Measurements from ENCODE around the gene DNAAF1.

The DNAAF1 gene

DNA sequence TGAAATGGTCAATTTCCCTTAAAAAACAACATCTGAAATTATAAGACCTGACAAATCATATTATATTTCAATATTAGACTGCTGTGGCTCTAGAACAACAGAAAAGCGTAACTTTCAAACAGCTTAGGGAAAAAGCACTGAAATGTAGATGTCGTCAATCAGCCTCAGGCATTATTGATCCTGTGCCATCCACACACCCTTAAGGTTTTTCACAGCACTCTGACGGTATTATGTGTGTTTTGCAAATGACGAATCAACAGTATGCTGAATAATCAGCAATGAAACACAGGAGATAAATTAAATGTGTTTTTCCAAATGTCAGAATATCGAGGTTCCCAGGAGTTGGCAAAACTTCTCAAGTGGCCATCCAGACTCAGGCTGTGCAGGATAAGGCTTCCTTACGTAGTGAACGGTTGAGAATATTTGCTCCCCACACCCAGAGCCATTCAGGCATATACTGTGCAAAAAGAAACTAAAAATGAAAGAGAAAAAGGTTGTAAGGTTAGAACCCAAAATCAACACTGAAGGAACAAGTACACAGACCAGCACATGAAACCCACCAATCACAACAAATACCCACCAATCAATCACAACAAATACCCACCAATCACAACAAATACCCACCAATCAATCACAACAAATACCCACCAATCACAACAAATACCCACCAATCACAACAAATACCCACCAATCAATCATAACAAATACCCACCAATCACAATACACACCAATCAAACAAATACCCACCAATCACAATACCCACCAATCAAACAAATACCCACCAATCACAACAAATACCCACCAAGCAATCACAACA is 20.6 kb upstream of the DNAAF1 start:
- no peak overlapping the region for H3K4me3 ChIP-seq (ENCODE audit: control insufficient read depth, low read depth, low read length)
- TF ChIP-seq, protein P1, sequence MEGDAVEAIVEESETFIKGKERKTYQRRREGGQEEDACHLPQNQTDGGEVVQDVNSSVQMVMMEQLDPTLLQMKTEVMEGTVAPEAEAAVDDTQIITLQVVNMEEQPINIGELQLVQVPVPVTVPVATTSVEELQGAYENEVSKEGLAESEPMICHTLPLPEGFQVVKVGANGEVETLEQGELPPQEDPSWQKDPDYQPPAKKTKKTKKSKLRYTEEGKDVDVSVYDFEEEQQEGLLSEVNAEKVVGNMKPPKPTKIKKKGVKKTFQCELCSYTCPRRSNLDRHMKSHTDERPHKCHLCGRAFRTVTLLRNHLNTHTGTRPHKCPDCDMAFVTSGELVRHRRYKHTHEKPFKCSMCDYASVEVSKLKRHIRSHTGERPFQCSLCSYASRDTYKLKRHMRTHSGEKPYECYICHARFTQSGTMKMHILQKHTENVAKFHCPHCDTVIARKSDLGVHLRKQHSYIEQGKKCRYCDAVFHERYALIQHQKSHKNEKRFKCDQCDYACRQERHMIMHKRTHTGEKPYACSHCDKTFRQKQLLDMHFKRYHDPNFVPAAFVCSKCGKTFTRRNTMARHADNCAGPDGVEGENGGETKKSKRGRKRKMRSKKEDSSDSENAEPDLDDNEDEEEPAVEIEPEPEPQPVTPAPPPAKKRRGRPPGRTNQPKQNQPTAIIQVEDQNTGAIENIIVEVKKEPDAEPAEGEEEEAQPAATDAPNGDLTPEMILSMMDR (IDR thresholded peaks at IDR 0.05; ENCODE audit: control insufficient read depth, insufficient read depth, low read depth, low read length, missing control alignments) = no peak
- no peak for DNase-seq (ENCODE audit: low read depth)

DNA sequence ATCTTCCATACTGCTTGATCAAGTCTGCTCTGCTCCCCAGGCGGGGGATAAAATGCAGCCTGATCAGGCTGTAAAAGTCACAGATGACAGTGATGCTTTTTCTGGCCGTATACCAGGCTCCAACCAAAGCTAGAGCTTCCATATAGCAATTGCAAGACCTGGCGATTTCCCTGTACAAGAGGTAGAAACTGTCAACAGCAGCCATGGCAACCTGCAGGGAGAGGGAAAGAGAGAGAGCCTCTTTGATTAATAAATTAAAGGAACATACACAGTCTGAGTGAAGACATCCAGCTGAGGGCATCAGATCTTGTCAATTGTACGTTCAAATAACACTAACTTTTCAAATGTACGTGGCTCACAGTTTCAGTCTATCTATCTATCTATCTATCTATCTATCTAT is 14.0 kb upstream of the DNAAF1 start:
- TF ChIP-seq, protein P1 (IDR thresholded peaks at IDR 0.05; ENCODE audit: control insufficient read depth, insufficient read depth, low read depth, low read length, missing control alignments) = no peak
- no peak for DNase-seq (ENCODE audit: low read depth)
- no peak overlapping the region for H3K4me3 ChIP-seq (ENCODE audit: control insufficient read depth, low read depth, low read length)

GRCh38 chr16:84132527-84133285 is 12.4 kb upstream of the DNAAF1 start:
- TF ChIP-seq, protein P1 (IDR thresholded peaks at IDR 0.05; ENCODE audit: control insufficient read depth, insufficient read depth, low read depth, low read length, missing control alignments) = no peak
- DNase-seq (ENCODE audit: low read depth) = no peak
- H3K4me3 ChIP-seq (ENCODE audit: control insufficient read depth, low read depth, low read length) = no peak overlapping the region

GRCh38 chr16:84136331-84137125 is 8.6 kb upstream of the DNAAF1 start:
- H3K4me3 ChIP-seq (ENCODE audit: control insufficient read depth, low read depth, low read length) = no peak overlapping the region
- TF ChIP-seq, protein P1 (IDR thresholded peaks at IDR 0.05; ENCODE audit: control insufficient read depth, insufficient read depth, low read depth, low read length, missing control alignments) = no peak
- no peak for DNase-seq (ENCODE audit: low read depth)

DNA sequence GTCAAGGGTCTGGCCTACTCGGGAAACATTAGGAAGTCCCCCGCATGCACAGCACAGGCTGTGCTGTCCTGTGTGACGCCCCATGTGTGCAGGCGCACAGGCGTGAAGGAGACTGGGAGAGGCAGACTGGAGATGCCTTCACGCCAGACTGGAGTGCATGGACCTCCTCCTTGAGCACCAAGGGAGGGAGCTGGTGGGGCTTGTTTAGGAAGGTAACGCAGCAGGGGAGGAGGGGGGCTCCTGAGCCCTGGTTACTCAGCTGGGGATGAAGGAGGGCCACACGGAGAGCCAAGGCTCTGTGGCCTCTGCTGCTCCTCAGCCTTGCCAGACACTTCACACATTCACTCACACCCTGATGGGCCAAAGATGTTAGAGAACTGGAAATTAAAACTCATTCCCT is 7.8 kb upstream of the DNAAF1 start:
- H3K4me3 ChIP-seq (ENCODE audit: control insufficient read depth, low read depth, low read length) = no peak overlapping the region
- DNase-seq (ENCODE audit: low read depth) = no peak
- TF ChIP-seq, protein P1 (IDR thresholded peaks at IDR 0.05; ENCODE audit: control insufficient read depth, insufficient read depth, low read depth, low read length, missing control alignments) = no peak

GRCh38 chr16:84137769-84138357 is 7.2 kb upstream of the DNAAF1 start:
- H3K4me3 ChIP-seq (ENCODE audit: control insufficient read depth, low read depth, low read length) = no peak overlapping the region
- TF ChIP-seq, protein P1 (IDR thresholded peaks at IDR 0.05; ENCODE audit: control insufficient read depth, insufficient read depth, low read depth, low read length, missing control alignments) = no peak
- DNase-seq (ENCODE audit: low read depth) = no peak
